ENCODE data around the gene GCDH. TPM values are rescaled to one million over a fixed set of nuclear protein-coding genes. Genes with fewer than 3 reads are reported as not detected.

GCDH gene
- polyA plus RNA-seq, 2 donors: 14.3 to 21.0 TPM

GRCh38 chr19:12937093-12937926 is 46.4 kb downstream of the GCDH start:
- WGBS, 2 donors: 27 to 28% methylated on average over 23 of the region's 23 CpGs

GRCh38 chr19:12937927-12938778 is 47.2 kb downstream of the GCDH start, which contains the start of gene CALR:
TSS of gene CALR (plus strand) at chr19:12938609. CDS start at chr19:12938680, 71 bp downstream.
- Histone ChIP-seq H3K36me3 (ENCODE audit: control insufficient read depth in 2 of 2, insufficient read depth in 2 of 2, low read length in 1 of 2) (peaks cover 3 to 20% of the 10 kb centered on the region in 2 donors), H3K9me3 (ENCODE audit: control insufficient read depth in 2 of 2, insufficient read depth in 1 of 2, low read depth in 1 of 2, low read length in 1 of 2) (no peaks in the 10 kb centered on the region), H3K27me3 (ENCODE audit: control insufficient read depth in 1 of 2, insufficient read depth in 2 of 2, low read length in 2 of 2) (no peaks in the 10 kb centered on the region), H3K4me3 (ENCODE audit: low read depth in 1 of 2, low read length in 2 of 2) (peak within 1 kb of the TSS; percentile 88 to 99), H3K4me1 (ENCODE audit: control insufficient read depth in 2 of 2, insufficient read depth in 2 of 2, low read length in 1 of 2) (peaks cover 3 to 16% of the 10 kb centered on the region in 2 donors), H3K27ac (ENCODE audit: low read depth in 2 of 2, low read length in 1 of 2) (peak within 1 kb of the TSS; percentile 90 to 97)
- 0% methylated on average over 54 to 63 of the region's 63 CpGs for WGBS, 2 donors

More at GRCh38 chr19:12937093-12937926, 46.4 kb downstream of the GCDH start:
- H3K9me3 ChIP-seq (ENCODE audit: control insufficient read depth in 2 of 2, insufficient read depth in 1 of 2, low read depth in 1 of 2, low read length in 1 of 2): no peaks in the 10 kb centered on the region
- peaks cover 2 to 17% of the 10 kb centered on the region in 2 donors for H3K36me3 ChIP-seq (ENCODE audit: control insufficient read depth in 2 of 2, insufficient read depth in 2 of 2, low read length in 1 of 2)
- peak overlapping the region; percentile 41 to 56 for H3K27ac ChIP-seq (ENCODE audit: low read depth in 2 of 2, low read length in 1 of 2)
- H3K4me1 ChIP-seq (ENCODE audit: control insufficient read depth in 2 of 2, insufficient read depth in 2 of 2, low read length in 1 of 2): peaks cover 7 to 22% of the 10 kb centered on the region in 2 donors
- peak overlapping the region; percentile 40 to 46 for H3K4me3 ChIP-seq (ENCODE audit: low read depth in 1 of 2, low read length in 2 of 2)
- H3K27me3 ChIP-seq (ENCODE audit: control insufficient read depth in 1 of 2, insufficient read depth in 2 of 2, low read length in 2 of 2): no peaks in the 10 kb centered on the region

DNA sequence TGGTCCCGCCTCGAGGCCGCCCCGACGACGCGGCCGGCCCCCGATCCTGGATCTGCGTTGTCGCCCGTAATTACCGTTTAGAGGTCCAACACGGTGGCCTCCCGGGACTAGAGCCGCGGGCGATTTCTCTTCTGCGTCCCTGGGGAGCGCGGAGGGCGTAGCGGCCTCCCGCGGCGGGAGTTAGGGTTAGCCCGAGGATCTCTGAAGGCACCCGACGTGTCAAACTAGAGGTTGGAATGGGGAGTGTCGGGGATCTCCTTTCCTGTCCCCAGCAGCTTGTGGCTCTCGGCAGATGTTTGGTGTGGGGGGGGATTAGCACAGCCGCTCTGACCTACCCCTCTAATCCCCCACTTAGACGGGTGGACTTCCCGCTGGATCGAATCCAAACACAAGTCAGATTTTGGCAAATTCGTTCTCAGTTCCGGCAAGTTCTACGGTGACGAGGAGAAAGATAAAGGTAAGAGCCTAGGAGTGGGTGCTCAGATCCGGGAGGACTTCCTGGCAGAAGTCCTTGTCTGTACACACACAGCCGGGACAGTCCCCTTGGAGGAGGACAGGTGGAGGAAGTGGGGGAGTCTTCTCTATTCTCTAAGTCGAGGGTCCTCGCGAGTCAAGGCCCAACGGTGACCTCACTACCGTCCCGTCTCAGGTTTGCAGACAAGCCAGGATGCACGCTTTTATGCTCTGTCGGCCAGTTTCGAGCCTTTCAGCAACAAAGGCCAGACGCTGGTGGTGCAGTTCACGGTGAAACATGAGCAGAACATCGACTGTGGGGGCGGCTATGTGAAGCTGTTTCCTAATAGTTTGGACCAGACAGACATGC is 48.0 kb downstream of the GCDH start:
- Histone ChIP-seq H3K36me3 (ENCODE audit: control insufficient read depth in 2 of 2, insufficient read depth in 2 of 2, low read length in 1 of 2) (peaks cover 10 to 27% of the 10 kb centered on the region in 2 donors), H3K9me3 (ENCODE audit: control insufficient read depth in 2 of 2, insufficient read depth in 1 of 2, low read depth in 1 of 2, low read length in 1 of 2) (no peaks in the 10 kb centered on the region), H3K27ac (ENCODE audit: low read depth in 2 of 2, low read length in 1 of 2) (peak overlapping the region; percentile 90 to 97), H3K4me1 (ENCODE audit: control insufficient read depth in 2 of 2, insufficient read depth in 2 of 2, low read length in 1 of 2) (peaks cover 3 to 13% of the 10 kb centered on the region in 2 donors), H3K4me3 (ENCODE audit: low read depth in 1 of 2, low read length in 2 of 2) (peak overlapping the region; percentile 88 to 99), H3K27me3 (ENCODE audit: control insufficient read depth in 1 of 2, insufficient read depth in 2 of 2, low read length in 2 of 2) (no peaks in the 10 kb centered on the region)
- 0% methylated on average over 54 of the region's 54 CpGs for WGBS, 2 donors

DNA sequence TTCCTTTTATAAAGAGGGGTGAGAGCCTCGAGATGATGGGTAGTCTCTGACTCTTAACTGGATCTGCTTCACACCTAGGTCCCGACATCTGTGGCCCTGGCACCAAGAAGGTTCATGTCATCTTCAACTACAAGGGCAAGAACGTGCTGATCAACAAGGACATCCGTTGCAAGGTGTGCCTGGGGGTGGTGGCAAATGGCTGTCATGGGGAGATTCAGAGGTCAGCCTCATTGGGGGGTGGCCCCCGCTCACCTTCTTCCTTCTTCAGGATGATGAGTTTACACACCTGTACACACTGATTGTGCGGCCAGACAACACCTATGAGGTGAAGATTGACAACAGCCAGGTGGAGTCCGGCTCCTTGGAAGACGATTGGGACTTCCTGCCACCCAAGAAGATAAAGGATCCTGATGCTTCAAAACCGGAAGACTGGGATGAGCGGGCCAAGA is 49.0 kb downstream of the GCDH start:
- peak overlapping the region in 1 of 2 donors; percentile 57 for H3K27ac ChIP-seq (ENCODE audit: low read depth in 2 of 2, low read length in 1 of 2)
- H3K4me1 ChIP-seq (ENCODE audit: control insufficient read depth in 2 of 2, insufficient read depth in 2 of 2, low read length in 1 of 2): peaks cover 3 to 13% of the 10 kb centered on the region in 2 donors
- H3K9me3 ChIP-seq (ENCODE audit: control insufficient read depth in 2 of 2, insufficient read depth in 1 of 2, low read depth in 1 of 2, low read length in 1 of 2): no peaks in the 10 kb centered on the region
- H3K27me3 ChIP-seq (ENCODE audit: control insufficient read depth in 1 of 2, insufficient read depth in 2 of 2, low read length in 2 of 2): no peaks in the 10 kb centered on the region
- 52 to 57% methylated on average over 10 of the region's 10 CpGs for WGBS, 2 donors
- H3K36me3 ChIP-seq (ENCODE audit: control insufficient read depth in 2 of 2, insufficient read depth in 2 of 2, low read length in 1 of 2): peaks cover 10 to 30% of the 10 kb centered on the region in 2 donors
- H3K4me3 ChIP-seq (ENCODE audit: low read depth in 1 of 2, low read length in 2 of 2): peak overlapping the region; percentile 19 to 88

- 75 to 76% methylated on average over 2 of the region's 2 CpGs for WGBS, 2 donors
- peaks cover 10 to 30% of the 10 kb centered on the region in 2 donors for H3K36me3 ChIP-seq (ENCODE audit: control insufficient read depth in 2 of 2, insufficient read depth in 2 of 2, low read length in 1 of 2)
- no peaks in the 10 kb centered on the region for H3K27me3 ChIP-seq (ENCODE audit: control insufficient read depth in 1 of 2, insufficient read depth in 2 of 2, low read length in 2 of 2)
- no peak overlapping the region for H3K4me3 ChIP-seq (ENCODE audit: low read depth in 1 of 2, low read length in 2 of 2)
- H3K9me3 ChIP-seq (ENCODE audit: control insufficient read depth in 2 of 2, insufficient read depth in 1 of 2, low read depth in 1 of 2, low read length in 1 of 2): no peaks in the 10 kb centered on the region
- H3K4me1 ChIP-seq (ENCODE audit: control insufficient read depth in 2 of 2, insufficient read depth in 2 of 2, low read length in 1 of 2): peaks cover 3 to 13% of the 10 kb centered on the region in 2 donors
- peak overlapping the region in 1 of 2 donors; percentile 57 for H3K27ac ChIP-seq (ENCODE audit: low read depth in 2 of 2, low read length in 1 of 2)
Measured at GRCh38 chr19:12940897-12941296, 49.9 kb downstream of the GCDH start.

DNA sequence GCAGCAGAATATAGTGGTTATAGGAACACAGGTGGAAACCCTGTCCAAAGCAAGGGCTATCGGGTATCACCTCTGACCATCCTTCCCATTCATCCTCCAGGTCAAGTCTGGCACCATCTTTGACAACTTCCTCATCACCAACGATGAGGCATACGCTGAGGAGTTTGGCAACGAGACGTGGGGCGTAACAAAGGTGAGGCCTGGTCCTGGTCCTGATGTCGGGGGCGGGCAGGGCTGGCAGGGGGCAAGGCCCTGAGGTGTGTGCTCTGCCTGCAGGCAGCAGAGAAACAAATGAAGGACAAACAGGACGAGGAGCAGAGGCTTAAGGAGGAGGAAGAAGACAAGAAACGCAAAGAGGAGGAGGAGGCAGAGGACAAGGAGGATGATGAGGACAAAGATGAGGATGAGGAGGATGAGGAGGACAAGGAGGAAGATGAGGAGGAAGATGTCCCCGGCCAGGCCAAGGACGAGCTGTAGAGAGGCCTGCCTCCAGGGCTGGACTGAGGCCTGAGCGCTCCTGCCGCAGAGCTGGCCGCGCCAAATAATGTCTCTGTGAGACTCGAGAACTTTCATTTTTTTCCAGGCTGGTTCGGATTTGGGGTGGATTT is 52.6 kb downstream of the GCDH start:
- Histone ChIP-seq H3K36me3 (ENCODE audit: control insufficient read depth in 2 of 2, insufficient read depth in 2 of 2, low read length in 1 of 2) (peaks cover 10 to 39% of the 10 kb centered on the region in 2 donors), H3K9me3 (ENCODE audit: control insufficient read depth in 2 of 2, insufficient read depth in 1 of 2, low read depth in 1 of 2, low read length in 1 of 2) (no peaks in the 10 kb centered on the region), H3K27me3 (ENCODE audit: control insufficient read depth in 1 of 2, insufficient read depth in 2 of 2, low read length in 2 of 2) (no peaks in the 10 kb centered on the region), H3K4me1 (ENCODE audit: control insufficient read depth in 2 of 2, insufficient read depth in 2 of 2, low read length in 1 of 2) (peaks cover 5 to 11% of the 10 kb centered on the region in 2 donors), H3K27ac (ENCODE audit: low read depth in 2 of 2, low read length in 1 of 2) (no peak overlapping the region), H3K4me3 (ENCODE audit: low read depth in 1 of 2, low read length in 2 of 2) (no peak overlapping the region)
- 65 to 73% methylated on average over 16 to 18 of the region's 18 CpGs for WGBS, 2 donors

- Histone ChIP-seq H3K4me1 (ENCODE audit: control insufficient read depth in 2 of 2, insufficient read depth in 2 of 2, low read length in 1 of 2) (peaks cover 5 to 13% of the 10 kb centered on the region in 2 donors), H3K4me3 (ENCODE audit: low read depth in 1 of 2, low read length in 2 of 2) (no peak overlapping the region), H3K9me3 (ENCODE audit: control insufficient read depth in 2 of 2, insufficient read depth in 1 of 2, low read depth in 1 of 2, low read length in 1 of 2) (no peaks in the 10 kb centered on the region), H3K36me3 (ENCODE audit: control insufficient read depth in 2 of 2, insufficient read depth in 2 of 2, low read length in 1 of 2) (peaks cover 13 to 46% of the 10 kb centered on the region in 2 donors), H3K27me3 (ENCODE audit: control insufficient read depth in 1 of 2, insufficient read depth in 2 of 2, low read length in 2 of 2) (no peaks in the 10 kb centered on the region), H3K27ac (ENCODE audit: low read depth in 2 of 2, low read length in 1 of 2) (peak overlapping the region; percentile 10 to 61)
- 45 to 53% methylated on average over 2 of the region's 2 CpGs for WGBS, 2 donors
Measured at GRCh38 chr19:12944104-12944674, 53.2 kb downstream of the GCDH start.

DNA sequence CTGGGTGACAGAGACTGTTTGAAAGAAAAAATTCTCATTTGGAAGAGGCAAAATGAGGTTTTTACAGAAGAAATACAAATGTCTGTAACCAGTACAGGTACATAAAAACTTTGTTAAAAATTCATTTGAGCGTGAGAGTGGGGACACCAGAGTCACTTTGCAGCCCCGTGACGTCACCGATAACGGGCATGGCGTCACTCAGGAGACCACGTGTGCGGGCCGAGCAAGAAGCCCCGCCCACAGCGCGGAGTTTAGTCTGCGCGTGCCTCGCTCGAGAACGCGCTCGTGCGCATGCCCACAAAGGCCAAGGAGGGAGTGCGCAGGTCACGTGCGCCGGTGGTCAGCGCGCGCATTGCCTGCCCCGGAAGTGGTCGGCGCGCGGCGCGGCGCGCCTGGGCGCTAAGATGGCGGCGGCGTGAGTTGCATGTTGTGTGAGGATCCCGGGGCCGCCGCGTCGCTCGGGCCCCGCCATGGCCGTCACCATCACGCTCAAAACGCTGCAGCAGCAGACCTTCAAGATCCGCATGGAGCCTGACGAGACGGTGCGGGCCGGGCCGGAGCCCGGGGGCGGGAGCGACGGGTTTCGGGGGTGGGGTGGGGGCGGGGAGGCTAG is 54.6 kb downstream of the GCDH start, which contains the start of gene RAD23A:
TSS of gene RAD23A (plus strand) at position 384 of the 613 bp plus-strand sequence. CDS start at position 471, 87 bp downstream.
- Histone ChIP-seq H3K9me3 (ENCODE audit: control insufficient read depth in 2 of 2, insufficient read depth in 1 of 2, low read depth in 1 of 2, low read length in 1 of 2) (no peaks in the 10 kb centered on the region), H3K36me3 (ENCODE audit: control insufficient read depth in 2 of 2, insufficient read depth in 2 of 2, low read length in 1 of 2) (peaks cover 20 to 49% of the 10 kb centered on the region in 2 donors), H3K27ac (ENCODE audit: low read depth in 2 of 2, low read length in 1 of 2) (peak within 1 kb of the TSS; percentile 98 to 99), H3K4me3 (ENCODE audit: low read depth in 1 of 2, low read length in 2 of 2) (peak within 1 kb of the TSS; percentile 74 to 86), H3K4me1 (ENCODE audit: control insufficient read depth in 2 of 2, insufficient read depth in 2 of 2, low read length in 1 of 2) (peaks cover 2 to 8% of the 10 kb centered on the region in 2 donors), H3K27me3 (ENCODE audit: control insufficient read depth in 1 of 2, insufficient read depth in 2 of 2, low read length in 2 of 2) (no peaks in the 10 kb centered on the region)
- 0 to 1% methylated on average over 48 to 62 of the region's 62 CpGs for WGBS, 2 donors
